Frontal cortex (tissue), 4 donors: ENCODE data around the gene NUDT9. TPM values are rescaled to one million over a fixed set of nuclear protein-coding genes. Genes with fewer than 3 reads are reported as not detected.
A peak's percentile ranks its signal among the peaks of the same experiment; 100 is the strongest.
"Not testable (repeated sequence)": the region's sequence is repeated elsewhere in the genome, so short reads cannot be mapped to it uniquely, and the experiment has no call there.

Experiments used
- DNase-seq, 2 donors: peaks; one replicate each; pipeline ENCODE4 v3.0.0; 2012; ENCODE audit warnings: low spot score in 2 of 2
- FAIRE-seq: peaks from 2 replicates; lab custom pipeline; 2012; peaks lifted over from hg19 to GRCh38; lab: Jason Lieb, UNC
- total RNA-seq: library from RNA; depleted of rRNA; stranded (reverse); fragments of >200 nt; gene quantifications from one replicate; pipeline ENCODE4 v1.2.3, GENCODE V29; 2014
- donor health status: control.
- donor health status: control.
- donor health status: control.

The NUDT9 gene
- total RNA-seq, 1 donor from 2014 or later = 20.8 TPM

- no peak for DNase-seq
- no peak for FAIRE-seq
These were observed 23.6 kb downstream of the NUDT9 start for GRCh38 chr4:87445964-87446363.

- not testable (repeated sequence) for DNase-seq, FAIRE-seq
These were observed 24.0 kb downstream of the NUDT9 start for GRCh38 chr4:87446375-87446774.

- no peak for FAIRE-seq
These were observed 29.2 kb downstream of the NUDT9 start for GRCh38 chr4:87451537-87451936.

GRCh38 chr4:87458913-87459312 is 36.5 kb downstream of the NUDT9 start:
- FAIRE-seq = no peak

More at GRCh38 chr4:87451537-87451936, 29.2 kb downstream of the NUDT9 start:
- no peak for DNase-seq

GRCh38 chr4:87461281-87461700 is 38.9 kb downstream of the NUDT9 start:
- DNase-seq (no peak), FAIRE-seq (no peak)

More at GRCh38 chr4:87458913-87459312, 36.5 kb downstream of the NUDT9 start:
- no peak for DNase-seq

- no peak for DNase-seq
- no peak for FAIRE-seq
These were observed 39.7 kb downstream of the NUDT9 start for GRCh38 chr4:87462102-87462501.

- FAIRE-seq = peak; percentile 97
- peak; percentile 27 to 30 for DNase-seq
These were observed 43.5 kb downstream of the NUDT9 start for GRCh38 chr4:87465739-87466366.

- FAIRE-seq = no peak
These were observed 47.0 kb downstream of the NUDT9 start for GRCh38 chr4:87469390-87469789.

GRCh38 chr4:87476934-87477333 is 54.6 kb downstream of the NUDT9 start:
- DNase-seq (no peak), FAIRE-seq (no peak)

More at GRCh38 chr4:87469390-87469789, 47.0 kb downstream of the NUDT9 start:
- no peak for DNase-seq

- FAIRE-seq = no peak
These were observed 56.4 kb downstream of the NUDT9 start for GRCh38 chr4:87478732-87479250.

GRCh38 chr4:87481377-87481776 is 59.0 kb downstream of the NUDT9 start:
- FAIRE-seq (no peak), DNase-seq (no peak)

More at GRCh38 chr4:87478732-87479250, 56.4 kb downstream of the NUDT9 start:
- no peak for DNase-seq

GRCh38 chr4:87483247-87483646 is 60.9 kb downstream of the NUDT9 start:
- FAIRE-seq, DNase-seq: not testable (repeated sequence)

- not testable (repeated sequence) for DNase-seq, FAIRE-seq
These were observed 66.3 kb downstream of the NUDT9 start for GRCh38 chr4:87488666-87489065.

GRCh38 chr4:87489678-87490077 is 67.3 kb downstream of the NUDT9 start:
- DNase-seq (no peak), FAIRE-seq (no peak)

GRCh38 chr4:87490664-87491369 is 68.4 kb downstream of the NUDT9 start:
- no peak for FAIRE-seq
- no peak for DNase-seq

- no peak for FAIRE-seq
These were observed 69.1 kb downstream of the NUDT9 start for GRCh38 chr4:87491436-87491835.

GRCh38 chr4:87491851-87492250 is 69.5 kb downstream of the NUDT9 start:
- not testable (repeated sequence) for FAIRE-seq, DNase-seq

More at GRCh38 chr4:87491436-87491835, 69.1 kb downstream of the NUDT9 start:
- no peak for DNase-seq

- FAIRE-seq (no peak), DNase-seq (no peak)
These were observed 70.7 kb downstream of the NUDT9 start for GRCh38 chr4:87493115-87493514.

- FAIRE-seq (no peak), DNase-seq (no peak)
These were observed 74.8 kb downstream of the NUDT9 start for GRCh38 chr4:87497159-87497558.

- DNase-seq = no peak
- no peak for FAIRE-seq
These were observed 75.2 kb downstream of the NUDT9 start for GRCh38 chr4:87497578-87497977.

- FAIRE-seq (no peak), DNase-seq (no peak)
These were observed 76.1 kb downstream of the NUDT9 start for GRCh38 chr4:87498446-87498900.
